AG10803 (cell line): ENCODE measurements around the gene FBL.

Experiments used
- DNase-seq: peaks from one replicate; pipeline ENCODE4 v3.0.0; 2010; ENCODE audit warnings: low read depth
- H3K4me3 ChIP-seq: 2 replicates; pipeline ENCODE4 v1.5.1; 2011; ENCODE audit warnings: mild to moderate bottlenecking, low read length, control low read depth
- TF ChIP-seq, protein P1 (sequence below): conservative IDR thresholded peaks from 2 replicates; pipeline ENCODE4 v1.5.1; 2011; ENCODE audit warnings: mild to moderate bottlenecking, low read length, control low read depth, inconsistent platforms

The FBL gene

GRCh38 chr19:39830847-39831246 lies 15.3 kb downstream of the FBL start:
- no peak overlapping the region for H3K4me3 ChIP-seq
- TF ChIP-seq, protein P1, sequence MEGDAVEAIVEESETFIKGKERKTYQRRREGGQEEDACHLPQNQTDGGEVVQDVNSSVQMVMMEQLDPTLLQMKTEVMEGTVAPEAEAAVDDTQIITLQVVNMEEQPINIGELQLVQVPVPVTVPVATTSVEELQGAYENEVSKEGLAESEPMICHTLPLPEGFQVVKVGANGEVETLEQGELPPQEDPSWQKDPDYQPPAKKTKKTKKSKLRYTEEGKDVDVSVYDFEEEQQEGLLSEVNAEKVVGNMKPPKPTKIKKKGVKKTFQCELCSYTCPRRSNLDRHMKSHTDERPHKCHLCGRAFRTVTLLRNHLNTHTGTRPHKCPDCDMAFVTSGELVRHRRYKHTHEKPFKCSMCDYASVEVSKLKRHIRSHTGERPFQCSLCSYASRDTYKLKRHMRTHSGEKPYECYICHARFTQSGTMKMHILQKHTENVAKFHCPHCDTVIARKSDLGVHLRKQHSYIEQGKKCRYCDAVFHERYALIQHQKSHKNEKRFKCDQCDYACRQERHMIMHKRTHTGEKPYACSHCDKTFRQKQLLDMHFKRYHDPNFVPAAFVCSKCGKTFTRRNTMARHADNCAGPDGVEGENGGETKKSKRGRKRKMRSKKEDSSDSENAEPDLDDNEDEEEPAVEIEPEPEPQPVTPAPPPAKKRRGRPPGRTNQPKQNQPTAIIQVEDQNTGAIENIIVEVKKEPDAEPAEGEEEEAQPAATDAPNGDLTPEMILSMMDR, result no peak
- no peak for DNase-seq

DNA sequence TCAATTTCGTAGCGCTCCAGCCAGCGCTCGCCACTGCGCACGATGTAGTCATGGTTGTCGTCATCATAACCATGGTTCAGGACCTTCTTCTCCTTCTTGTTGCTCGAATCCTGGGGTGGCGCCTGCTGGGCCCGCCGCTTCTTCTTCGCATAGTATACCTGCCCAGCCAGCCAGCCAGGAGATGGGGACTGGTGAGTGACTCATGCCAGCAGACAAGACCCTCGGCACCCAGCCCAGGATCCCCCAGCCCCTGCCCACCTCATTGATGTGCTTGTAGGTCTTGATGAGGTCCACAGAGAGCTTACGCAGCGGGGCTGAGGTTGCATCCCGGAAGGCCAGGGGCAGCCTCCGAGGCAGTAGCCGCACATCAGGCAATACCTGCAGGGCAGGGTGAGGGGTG lies 15.8 kb downstream of the FBL start:
- TF ChIP-seq, protein P1, result no peak
- DNase-seq, result no peak
- H3K4me3 ChIP-seq, result no peak overlapping the region

GRCh38 chr19:39829702-39830275 lies 16.4 kb downstream of the FBL start:
- TF ChIP-seq, protein P1, result no peak
- no peak for DNase-seq

DNA sequence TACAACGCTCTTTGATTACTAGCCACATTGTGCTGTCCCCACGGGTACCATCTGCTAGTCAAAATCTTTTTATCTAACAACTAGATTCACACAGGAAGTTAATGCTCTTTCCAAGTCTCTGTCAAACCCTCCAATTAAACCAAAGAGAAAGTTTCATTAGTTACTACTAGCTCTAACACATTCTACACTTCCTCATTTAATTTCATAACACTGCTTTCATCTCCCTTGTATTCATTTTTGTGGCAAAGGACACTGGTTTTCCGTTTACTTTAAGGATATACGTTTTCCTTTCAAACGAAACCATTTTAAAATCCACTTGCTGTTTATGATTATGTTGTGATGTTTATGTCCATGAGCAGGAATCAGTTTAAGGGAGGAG lies 17.5 kb downstream of the FBL start:
- TF ChIP-seq, protein P1, result no peak
- no peak overlapping the region for H3K4me3 ChIP-seq
- DNase-seq, result no peak

More at GRCh38 chr19:39829702-39830275, 16.4 kb downstream of the FBL start:
- H3K4me3 ChIP-seq, result no peak overlapping the region

DNA sequence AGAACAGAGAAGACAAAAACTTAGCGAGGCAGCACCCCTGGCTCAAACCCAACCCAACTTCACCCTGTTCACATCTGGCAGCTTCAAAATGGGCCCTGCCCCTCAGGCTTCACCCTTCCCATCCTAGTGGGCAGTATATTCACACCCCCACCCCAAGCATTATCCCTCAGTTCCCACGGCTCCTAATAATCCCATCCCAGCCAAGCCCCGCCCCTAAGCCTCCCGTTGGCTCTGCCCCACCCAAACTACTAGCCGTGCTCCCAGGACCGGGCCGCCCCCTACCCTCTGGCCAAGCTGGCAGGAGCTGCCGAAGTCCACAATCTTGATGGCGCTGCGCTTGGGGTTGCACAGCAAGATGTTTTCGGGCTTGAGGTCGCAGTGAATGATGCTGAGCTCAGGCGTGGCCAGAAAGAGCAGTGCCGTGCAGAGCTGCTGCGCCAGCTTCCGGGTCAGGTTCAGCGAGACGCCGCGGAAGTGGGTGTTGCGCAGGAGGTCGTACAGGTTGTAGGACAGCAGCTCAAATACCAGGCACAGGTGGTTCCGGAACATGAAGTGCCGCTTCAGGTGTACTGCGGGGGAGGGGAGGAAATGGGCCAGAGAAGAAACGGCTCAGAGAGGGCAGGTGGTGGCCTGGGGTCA lies 18.0 kb downstream of the FBL start:
- no peak overlapping the region for H3K4me3 ChIP-seq
- TF ChIP-seq, protein P1, result no peak
- no peak for DNase-seq

GRCh38 chr19:39827216-39827615 lies 19.0 kb downstream of the FBL start:
- DNase-seq, result no peak
- TF ChIP-seq, protein P1, result no peak
- no peak overlapping the region for H3K4me3 ChIP-seq

DNA sequence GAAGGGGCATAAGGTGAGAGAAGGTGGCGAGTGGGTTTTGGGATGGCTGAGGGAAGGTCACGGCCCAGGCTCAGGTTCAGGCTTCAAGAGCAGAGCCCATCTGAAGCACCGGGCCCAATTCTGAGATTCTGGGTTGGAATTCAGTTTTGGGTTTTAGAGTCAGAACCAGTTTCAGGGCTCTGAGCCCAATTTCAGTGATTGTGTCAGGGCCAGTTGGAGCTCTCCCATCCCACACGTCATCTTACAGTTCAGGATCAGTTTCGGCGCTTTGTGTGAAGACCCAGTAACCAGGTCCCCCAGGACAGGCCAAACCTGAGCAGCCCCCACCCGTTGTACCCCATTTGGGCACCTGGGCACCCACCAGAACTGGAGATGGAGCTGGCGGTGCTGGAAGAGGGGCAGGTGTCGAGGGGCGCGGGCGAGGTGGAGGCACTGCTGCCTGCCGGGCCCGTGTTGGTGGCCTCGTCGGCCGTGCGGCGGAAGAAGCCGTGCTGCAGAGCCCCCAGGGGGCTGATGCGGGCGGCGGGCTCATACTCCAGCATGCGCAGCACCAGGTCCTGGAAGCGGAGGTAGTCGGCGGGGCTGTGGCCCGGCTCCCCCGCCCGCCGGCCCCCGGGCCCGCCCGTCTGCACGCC lies 19.8 kb downstream of the FBL start:
- TF ChIP-seq, protein P1, result no peak
- H3K4me3 ChIP-seq, result no peak overlapping the region
- no peak for DNase-seq
